Lung (tissue), 16 donors: ENCODE measurements around the gene GNB5. TPM values are rescaled to one million over a fixed set of nuclear protein-coding genes. Genes with fewer than 3 reads are reported as not detected.
"Not testable (repeated sequence)": the region's sequence is repeated elsewhere in the genome, so short reads cannot be mapped to it uniquely, and the experiment has no call there.

ENCODE experiments used
- ATAC-seq: fragments of 200-7000 bp; cut with Tn5 transposase; one replicate; pipeline ENCODE4 v1.9.1; 2020; ENCODE audit warnings: moderate number of reproducible peaks; ENCODE audit not compliant: insufficient read depth, low FRiP score
- DNase-seq, 3 donors: peaks; one replicate each; pipeline ENCODE4 v3.0.0-alpha.2; 2013 to 2017
- H3K27ac ChIP-seq, 2 donors: one replicate each; pipeline ENCODE4 v1.5.1; 2013; ENCODE audit warnings: mild to moderate bottlenecking in 2 of 2, moderate library complexity in 2 of 2, control low read depth in 1 of 2, inconsistent platforms in 1 of 2, low read depth in 1 of 2, low read length in 1 of 2
- H3K27me3 ChIP-seq, 3 donors: one replicate each; pipeline ENCODE4 v1.5.1; 2013; ENCODE audit warnings: low read length in 2 of 3; ENCODE audit not compliant: control insufficient read depth in 3 of 3, insufficient read depth in 3 of 3
- H3K36me3 ChIP-seq, 4 donors: one replicate each; pipeline ENCODE4 v1.5.1; 2013; ENCODE audit warnings: low read length in 4 of 4, mild to moderate bottlenecking in 1 of 4, moderate library complexity in 1 of 4; ENCODE audit not compliant: control insufficient read depth in 4 of 4, insufficient read depth in 4 of 4
- H3K4me1 ChIP-seq, 5 donors: one replicate each; pipeline ENCODE4 v1.5.1; 2013; ENCODE audit warnings: low read length in 5 of 5, mild to moderate bottlenecking in 2 of 5, moderate library complexity in 1 of 5; ENCODE audit not compliant: control insufficient read depth in 5 of 5, insufficient read depth in 5 of 5
- H3K4me3 ChIP-seq: one replicate; pipeline ENCODE4 v1.5.1; 2013; ENCODE audit warnings: mild to moderate bottlenecking, control low read depth, moderate library complexity
- H3K9ac ChIP-seq, 2 donors: one replicate each; pipeline ENCODE4 v1.5.1; 2013; ENCODE audit warnings: low read length in 2 of 2, control low read depth in 1 of 2; ENCODE audit not compliant: insufficient read depth in 1 of 2
- H3K9me3 ChIP-seq, 4 donors: one replicate each; pipeline ENCODE4 v1.5.1; 2013; ENCODE audit warnings: low read length in 3 of 4, mild to moderate bottlenecking in 1 of 4, moderate library complexity in 1 of 4; ENCODE audit not compliant: control insufficient read depth in 4 of 4, insufficient read depth in 3 of 4
- CTCF ChIP-seq: IDR thresholded peaks from 2 replicates; pipeline ENCODE4 v1.5.1; 2012; ENCODE audit warnings: mild to moderate bottlenecking; ENCODE audit errors: control extremely low read depth, extremely low read depth
- WGBS, 2 donors: extraction: QIAGEN DNeasy Blood & Tissue Kit; methylation state at CpG; one replicate each; pipeline ENCODE4 v1.1.7; 2013; 5-methylcytosine and 5-hydroxymethylcytosine counted together
- long read RNA-seq, 5 donors: transcript quantifications; one replicate each; lab custom pipeline, GENCODE V29; 2026
- polyA plus RNA-seq, 2 donors: library from polyadenylated mRNA; stranded (reverse); fragments of 200-250 nt; gene quantifications; one replicate each; pipeline ENCODE4 v1.2.1, GENCODE V29; 2013
- total RNA-seq, 2 donors: library from RNA; depleted of rRNA in 1 of 2; stranded (reverse); fragments of >200 nt in 1 of 2; gene quantifications; one replicate each; pipeline ENCODE4 v1.2.1, GENCODE V29; 2014 to 2021
- donor health status: control.
- donor health status: control.
- donor health status: Bipolar disorder and iron deficiency.
- donor health status: healthy.
- donor health status: DM: yes; HTN: yes; CAD: no.

The GNB5 gene
- total RNA-seq (10 to 100 TPM; 13.7 to 21.5 TPM), polyA plus RNA-seq (1 to 10 TPM; 8.0 to 8.8 TPM)
- long read RNA-seq, donor 1, transcript GNB5-202 (11 exons, 1,735 nt), result major isoform, 8 of 9 reads
- long read RNA-seq, donor 1, partial matches to known transcripts, result 0 of 9 reads
- long read RNA-seq, donor 1, other reads (novel, unspliced or antisense), result 0 of 9 reads
- long read RNA-seq, donor 2, result 0 reads
- long read RNA-seq, donor 3, partial matches to known transcripts, result 0 of 2 reads
- long read RNA-seq, donor 3, other reads (novel, unspliced or antisense), result 0 of 2 reads
- long read RNA-seq, donor 4, partial matches to known transcripts, result 0 of 2 reads
- long read RNA-seq, donor 4, other reads (novel, unspliced or antisense), result 0 of 2 reads
- long read RNA-seq, donor 5, transcript GNB5-202 (11 exons, 1,735 nt), result major isoform, 5 of 5 reads
- long read RNA-seq, donor 5, partial matches to known transcripts, result 0 of 5 reads
- long read RNA-seq, donor 5, other reads (novel, unspliced or antisense), result 0 of 5 reads

DNA sequence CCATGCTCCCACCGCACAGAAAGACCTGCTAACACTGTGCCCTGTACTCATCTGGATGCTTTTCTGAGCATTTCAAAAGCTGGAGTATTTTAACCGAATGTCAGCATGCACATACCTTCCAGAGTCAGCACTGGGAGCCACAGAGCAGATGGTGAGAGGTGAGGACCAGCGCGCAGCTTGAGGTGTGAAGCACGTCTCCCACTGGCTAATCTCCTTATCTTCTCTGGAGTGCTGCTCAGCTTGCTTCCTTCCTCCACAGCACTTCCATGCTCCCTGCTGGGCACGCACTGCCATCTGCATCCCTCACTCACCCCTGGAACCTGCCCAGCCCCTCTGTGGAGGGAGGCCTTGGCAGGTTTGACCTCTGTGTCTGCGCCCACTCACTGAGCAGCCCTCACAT, at the start of gene GNB5:
Gene GNB5 (minus strand): TSS at position 186 of the 400 bp plus-strand sequence. CDS start 6,716 bp downstream, outside the sequence.
- H3K27me3 ChIP-seq, result no peaks in the 10 kb centered on the region
- H3K36me3 ChIP-seq, result peaks cover 0 to 2% (median 0%) of the 10 kb centered on the region in 4 donors
- H3K27ac ChIP-seq, result no peak within 1 kb of the TSS
- no peak within 1 kb of the TSS for H3K4me3 ChIP-seq
- peaks cover 0 to 6% (median 0%) of the 10 kb centered on the region in 5 donors for H3K4me1 ChIP-seq
- no peak within 1 kb of the TSS for H3K9ac ChIP-seq
- WGBS, 2 donors, result 61 to 67% methylated on average over 7 of the region's 7 CpGs
- ATAC-seq (no peak), DNase-seq (no peak)
- peaks cover 0 to 2% (median 0%) of the 10 kb centered on the region in 4 donors for H3K9me3 ChIP-seq
- no peak for TF ChIP-seq CTCF

DNA sequence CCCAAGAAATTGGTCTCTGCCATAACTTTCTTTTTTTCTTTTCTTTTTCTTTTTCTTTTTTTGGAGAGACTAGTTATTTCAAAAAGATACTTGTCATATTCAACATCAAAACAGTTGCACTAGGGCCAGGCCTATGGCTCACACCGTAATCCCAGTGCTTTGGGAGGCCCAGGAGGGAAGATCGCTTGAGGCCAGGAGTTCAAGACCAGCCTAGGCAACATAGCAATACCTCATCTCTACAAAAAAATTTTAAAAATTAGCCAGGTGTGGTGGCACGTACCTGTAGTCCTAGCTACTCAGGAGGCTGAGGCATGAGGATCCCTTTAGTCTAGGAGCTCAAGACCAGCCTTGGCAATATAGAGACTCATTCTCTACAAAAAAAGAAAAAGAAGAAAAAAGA, 49.0 kb upstream of the GNB5 start:
- Histone ChIP-seq H3K4me3 (no peak overlapping the region), H3K27ac (no peak overlapping the region), H3K36me3 (peaks cover 0 to 10% (median under 1%) of the 10 kb centered on the region in 4 donors), H3K4me1 (no peaks in the 10 kb centered on the region), H3K9ac (no peak overlapping the region), H3K27me3 (no peaks in the 10 kb centered on the region), H3K9me3 (no peaks in the 10 kb centered on the region)
- WGBS, 2 donors, result 95 to 96% methylated on average over 3 of the region's 3 CpGs
- TF ChIP-seq CTCF, result no peak
- DNase-seq, result no peak
- no peak for ATAC-seq

DNA sequence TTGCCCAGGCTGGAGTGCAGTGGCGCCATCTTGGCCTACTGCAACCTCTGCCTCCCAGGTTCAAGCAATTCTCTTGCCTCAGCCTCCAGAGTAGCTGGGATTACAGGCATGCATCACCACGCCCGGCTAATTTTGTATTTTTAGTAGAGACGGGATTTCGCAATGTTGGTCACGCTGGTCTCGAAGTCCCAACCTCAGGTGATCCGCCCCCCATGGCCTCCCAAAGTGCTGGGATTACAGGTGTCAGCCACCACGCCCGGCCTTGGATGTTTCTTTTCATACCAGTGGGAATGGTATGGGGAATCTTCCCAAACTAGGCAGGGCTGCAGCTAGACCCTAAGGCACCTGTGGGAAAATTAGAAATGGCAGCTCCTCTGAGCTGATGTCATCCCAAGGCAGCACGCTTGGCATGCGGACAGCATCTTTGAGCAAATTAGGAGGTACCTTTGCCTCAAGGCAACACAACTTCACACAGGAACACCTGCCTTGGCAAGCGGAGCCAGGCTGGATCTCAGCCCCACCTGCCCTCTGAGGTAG, 47.9 kb upstream of the GNB5 start:
- not testable (repeated sequence) for H3K27ac ChIP-seq, H3K4me1 ChIP-seq, H3K27me3 ChIP-seq, H3K4me3 ChIP-seq, H3K9ac ChIP-seq, H3K9me3 ChIP-seq, ATAC-seq, DNase-seq
- H3K36me3 ChIP-seq, result peaks cover 0 to 10% (median under 1%) of the 10 kb centered on the region in 4 donors
- WGBS, 2 donors, result 94 to 95% methylated on average over 13 of the region's 13 CpGs

DNA sequence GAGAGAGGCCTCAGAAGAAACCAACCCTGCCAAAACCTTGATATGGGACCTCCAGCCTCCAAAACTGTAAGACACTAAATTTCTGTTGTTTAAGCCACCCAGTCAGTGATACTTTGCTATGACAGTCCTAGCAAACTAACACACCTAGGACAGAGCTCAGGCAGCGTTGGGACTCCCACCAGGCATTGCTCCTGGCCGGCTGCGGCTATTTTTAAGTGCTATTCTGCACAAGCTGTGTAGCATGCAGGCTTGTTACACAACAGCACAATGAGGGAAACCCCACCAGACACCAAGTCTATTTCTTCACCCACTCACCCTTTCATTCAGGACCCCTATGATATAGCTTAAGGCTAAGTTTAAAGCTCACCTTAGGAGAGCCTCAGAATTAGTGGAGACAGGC, 47.0 kb upstream of the GNB5 start:
- Histone ChIP-seq H3K27me3 (no peaks in the 10 kb centered on the region), H3K9ac (no peak overlapping the region), H3K9me3 (no peaks in the 10 kb centered on the region), H3K4me1 (no peaks in the 10 kb centered on the region), H3K27ac (no peak overlapping the region), H3K36me3 (peaks cover 0 to 8% (median under 1%) of the 10 kb centered on the region in 4 donors), H3K4me3 (no peak overlapping the region)
- WGBS, 2 donors, result 94 to 95% methylated on average over 3 of the region's 3 CpGs
- TF ChIP-seq CTCF, result no peak
- no peak for DNase-seq
- no peak for ATAC-seq
